Measurements from ENCODE around the gene MYL3. TPM values are rescaled to one million over a fixed set of nuclear protein-coding genes. Genes with fewer than 3 reads are reported as not detected.
"Not testable (repeated sequence)": the region's sequence is repeated elsewhere in the genome, so short reads cannot be mapped to it uniquely, and the experiment has no call there.

MYL3 gene
- polyA plus RNA-seq, 4 donors, result 21.8 to 29.0 (median 23.6) TPM

DNA sequence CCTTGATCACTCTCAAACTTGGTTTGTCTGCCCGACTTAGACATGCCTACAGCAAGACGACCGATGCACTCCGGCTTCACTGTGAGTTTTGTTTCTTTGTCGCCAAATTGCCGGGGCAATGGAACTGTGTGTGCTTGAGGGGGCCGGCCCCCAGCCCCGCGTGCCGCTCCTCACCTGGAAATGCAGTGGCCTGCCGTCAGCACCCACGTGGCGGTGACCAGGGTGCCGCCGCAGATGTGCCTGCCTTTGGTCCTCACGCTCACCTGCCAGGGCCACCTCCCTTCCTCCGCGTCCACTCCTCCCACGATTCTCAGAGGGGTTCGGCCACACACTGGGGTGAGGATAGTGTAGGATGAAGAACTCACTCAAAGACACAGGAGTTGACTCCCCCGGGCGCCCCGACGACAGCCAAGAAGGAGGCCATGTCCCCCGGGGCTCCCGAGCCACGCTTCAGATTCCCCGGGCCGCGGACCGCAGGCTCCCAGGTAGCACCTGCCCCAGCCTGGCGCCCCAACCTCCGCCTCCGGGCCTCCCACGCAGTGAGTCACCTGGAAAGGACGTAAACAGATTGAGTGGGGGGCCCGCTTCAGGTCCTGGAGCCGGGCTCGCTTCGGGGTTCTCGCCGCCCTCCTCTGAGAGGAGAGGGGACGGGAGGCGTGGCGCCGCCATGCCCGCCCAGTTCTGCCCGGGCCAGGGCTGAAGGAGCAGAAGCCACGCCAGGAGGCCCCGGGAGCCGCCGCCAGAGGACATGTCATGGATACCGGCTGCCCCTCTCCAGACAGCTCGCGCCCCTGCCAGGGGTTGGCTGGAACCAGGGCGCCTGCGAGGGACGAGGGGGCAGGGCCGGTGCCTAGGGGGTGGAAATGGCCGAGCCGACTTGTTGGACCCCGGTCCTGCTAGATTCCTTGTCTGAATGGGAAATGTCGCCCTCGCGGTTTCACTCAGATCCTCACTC, 29.6 kb downstream of the MYL3 start:
- no peak for DNase-seq (ENCODE audit: low read depth in 4 of 4, low spot score in 3 of 4)

- no peak for DNase-seq (ENCODE audit: low read depth in 4 of 4, low spot score in 3 of 4)
Measured at GRCh38 chr3:46831841-46832240, 31.4 kb downstream of the MYL3 start.

GRCh38 chr3:46831316-46831715, 31.9 kb downstream of the MYL3 start:
- DNase-seq (ENCODE audit: low read depth in 4 of 4, low spot score in 3 of 4), result no peak

DNA sequence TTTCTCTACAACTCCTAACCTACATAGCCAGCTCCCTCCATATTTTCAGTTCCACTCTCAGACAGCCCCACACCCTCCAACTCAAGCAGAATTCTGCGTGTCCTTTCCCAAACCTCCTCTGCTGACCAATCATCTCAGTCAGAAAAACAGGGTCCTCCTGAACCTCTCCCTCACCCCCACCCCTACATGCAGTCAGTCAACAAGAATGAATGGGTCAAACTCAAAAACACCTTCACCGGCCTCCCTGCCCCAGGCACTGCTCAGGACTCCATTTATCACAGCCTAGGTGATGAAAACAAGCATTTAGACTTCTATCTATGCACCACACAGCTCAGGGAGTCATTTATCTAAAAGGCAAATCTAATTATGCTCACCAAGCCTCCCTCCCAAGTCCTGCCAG, 32.4 kb downstream of the MYL3 start:
- no peak for DNase-seq (ENCODE audit: low read depth in 4 of 4, low spot score in 3 of 4)

GRCh38 chr3:46829699-46830208, 33.5 kb downstream of the MYL3 start:
- no peak for DNase-seq (ENCODE audit: low read depth in 4 of 4, low spot score in 3 of 4)

GRCh38 chr3:46825450-46825849, 37.8 kb downstream of the MYL3 start:
- DNase-seq (ENCODE audit: low read depth in 4 of 4, low spot score in 3 of 4), result no peak

DNA sequence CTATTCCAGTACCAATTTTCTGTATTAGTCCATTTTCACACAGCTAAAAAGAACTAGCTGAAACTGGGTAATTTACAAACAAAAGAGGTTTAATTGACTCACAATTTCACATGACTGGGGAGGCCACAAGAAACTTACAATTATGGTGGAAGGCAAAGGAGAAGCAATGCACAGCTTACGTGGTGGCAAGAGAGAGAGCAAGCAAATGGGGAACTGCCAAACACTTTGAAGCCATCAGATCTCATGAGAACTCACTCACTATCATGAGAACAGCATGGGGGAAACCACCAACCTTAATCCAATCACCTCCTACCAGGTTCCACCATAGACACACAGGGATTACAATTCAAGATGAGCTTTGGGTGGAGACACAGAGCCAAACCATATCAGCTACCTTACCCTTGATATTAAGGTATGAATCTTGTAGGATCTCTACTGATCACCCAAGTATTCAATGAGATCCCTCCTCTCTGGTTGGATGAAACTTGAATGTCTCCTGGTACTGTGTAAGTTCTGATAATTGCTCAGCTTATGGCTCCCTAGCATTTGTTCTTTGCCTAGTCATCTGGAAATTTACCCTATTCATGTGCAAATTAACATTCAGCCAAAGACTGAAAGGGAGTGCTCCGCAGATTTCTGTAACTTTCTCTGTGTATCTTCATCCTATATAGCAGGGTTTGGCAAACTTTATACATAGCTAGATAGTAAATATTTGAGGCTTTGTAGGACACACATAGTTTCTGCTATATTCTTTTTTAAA, 38.9 kb downstream of the MYL3 start:
- DNase-seq (ENCODE audit: low read depth in 4 of 4, low spot score in 3 of 4), result no peak

DNA sequence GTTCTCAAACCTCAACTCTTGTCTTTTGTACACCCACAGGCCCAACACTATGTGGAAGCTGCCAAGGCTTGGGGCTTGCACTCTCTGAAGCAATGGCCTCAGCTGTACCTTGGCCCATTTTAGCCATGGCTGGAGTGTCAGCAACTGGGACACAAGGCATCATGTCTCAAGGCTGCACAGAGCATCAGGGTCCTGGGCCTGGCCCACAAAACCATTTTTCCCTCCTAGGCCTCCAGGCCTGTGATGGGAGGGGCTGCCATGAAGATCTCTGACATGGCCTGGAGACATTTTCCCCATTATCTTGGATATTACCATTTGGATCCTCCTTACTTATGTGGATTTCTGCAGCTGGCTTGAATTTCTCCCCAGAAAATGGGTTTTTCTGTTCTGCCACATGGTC, 39.9 kb downstream of the MYL3 start:
- not testable (repeated sequence) for DNase-seq (ENCODE audit: low read depth in 4 of 4, low spot score in 3 of 4)

GRCh38 chr3:46821553-46821952, 41.7 kb downstream of the MYL3 start:
- no peak for DNase-seq (ENCODE audit: low read depth in 4 of 4, low spot score in 3 of 4)

- DNase-seq (ENCODE audit: low read depth in 4 of 4, low spot score in 3 of 4), result no peak
Measured at GRCh38 chr3:46820852-46821251, 42.4 kb downstream of the MYL3 start.

DNA sequence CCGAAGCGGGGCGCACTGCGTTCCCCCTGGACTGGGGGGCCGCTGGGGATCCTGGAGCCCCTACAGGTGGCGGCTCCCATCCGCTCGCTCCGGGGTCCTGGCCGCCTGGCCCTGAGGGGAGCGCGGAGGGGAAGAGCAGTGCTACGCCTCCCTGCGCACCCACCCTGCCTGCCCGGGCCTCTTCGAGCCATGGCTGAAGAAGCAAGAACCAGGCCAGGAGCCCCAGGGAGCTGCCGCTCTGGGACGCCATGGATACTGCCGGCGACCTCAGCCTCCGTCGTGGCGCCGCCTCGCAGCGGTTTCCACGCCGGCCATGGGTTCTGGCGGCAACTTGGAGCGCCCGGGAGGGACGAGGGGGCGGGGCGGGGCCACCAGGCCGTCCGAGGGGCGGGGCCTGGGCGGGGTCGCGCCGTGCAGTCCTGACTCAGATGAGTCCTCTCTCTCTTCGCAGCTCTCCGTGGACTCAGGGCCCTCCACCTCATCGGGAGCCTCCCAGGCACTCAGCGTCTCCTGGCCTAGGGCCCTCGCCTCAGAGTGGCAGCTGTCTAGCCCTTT, 50.9 kb downstream of the MYL3 start:
- peak in 3 of 4 donors; percentile 39 to 52 (median 43) for DNase-seq (ENCODE audit: low read depth in 4 of 4, low spot score in 3 of 4)

DNA sequence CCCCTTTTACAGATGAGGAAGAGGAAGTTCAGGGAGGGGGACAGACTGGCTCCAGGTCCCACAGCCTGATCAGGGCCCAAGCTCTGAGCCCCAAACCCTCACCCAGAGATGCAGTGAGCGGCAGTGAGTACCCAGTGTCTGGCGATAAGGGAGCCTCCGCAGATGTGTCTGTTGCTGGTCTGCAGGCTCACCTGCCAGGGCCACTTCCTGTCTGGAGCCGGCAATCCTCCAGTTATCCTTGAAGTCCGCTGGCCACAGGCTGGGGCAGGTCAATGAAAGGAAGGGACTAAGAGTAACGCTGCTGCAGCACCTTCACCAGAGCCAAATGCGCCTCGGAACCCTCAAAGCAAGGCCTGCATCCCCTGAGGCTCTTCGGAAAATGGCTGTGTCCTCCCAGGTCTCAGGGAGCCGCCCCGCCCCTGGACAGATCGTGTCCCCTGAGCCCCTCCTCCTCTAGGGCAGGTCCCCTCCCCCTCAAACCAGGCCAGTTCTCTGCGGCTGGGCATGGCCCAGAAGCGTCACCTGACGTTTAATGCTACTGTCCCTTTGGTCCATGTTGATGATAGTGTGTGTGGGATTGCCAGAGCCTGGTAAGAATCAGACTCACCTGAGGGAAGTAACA, 51.5 kb downstream of the MYL3 start:
- DNase-seq (ENCODE audit: low read depth in 4 of 4, low spot score in 3 of 4), result peak in 2 of 4 donors; percentile 10 to 15

DNA sequence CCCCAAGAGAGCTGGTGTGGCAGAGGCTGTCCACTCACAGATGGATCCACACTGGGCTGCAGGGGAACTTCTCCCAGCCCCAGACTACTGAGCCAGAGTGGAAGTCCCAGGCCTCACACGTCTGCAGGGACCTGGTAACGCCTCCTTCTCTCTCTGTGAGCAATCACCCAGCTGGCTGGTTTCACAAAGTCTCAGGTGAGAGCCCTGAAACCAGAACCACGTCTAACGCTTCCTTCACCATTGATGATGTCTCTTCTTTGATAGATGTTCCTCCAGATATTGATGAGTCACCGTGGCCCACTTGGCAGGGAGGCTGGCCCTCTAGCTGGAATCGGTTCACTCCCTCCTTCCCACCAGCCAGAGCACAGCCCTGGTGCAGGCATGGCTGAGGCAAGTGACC, 54.5 kb downstream of the MYL3 start:
- not testable (repeated sequence) for DNase-seq (ENCODE audit: low read depth in 4 of 4, low spot score in 3 of 4)

Other genes with a start within 250 kb of the MYL3 start
- gene ALS2CL, start 169.8 kb downstream of the MYL3 start, polyA plus RNA-seq (ENCODE audit: insufficient read length in 4 of 4), result 10 to 100 TPM in 3 of 4 donors, 1 to 10 TPM in 1; 9.0 to 16.5 (median 11.7) TPM
- gene TMIE, start 162.1 kb downstream of the MYL3 start, polyA plus RNA-seq (ENCODE audit: insufficient read length in 4 of 4), result 1 to 10 TPM; 1.1 to 1.3 (median 1.3) TPM
- gene PRSS50, start 145.6 kb downstream of the MYL3 start, polyA plus RNA-seq (ENCODE audit: insufficient read length in 4 of 4), result 1 to 10 TPM; 1.8 to 3.2 (median 2.3) TPM
- gene PTH1R, start 14.3 kb upstream of the MYL3 start, polyA plus RNA-seq (ENCODE audit: insufficient read length in 4 of 4), result 100 to 1,000 TPM; 157 to 260 (median 188) TPM
- gene CCDC12, start 113.3 kb upstream of the MYL3 start, polyA plus RNA-seq (ENCODE audit: insufficient read length in 4 of 4), result 10 to 100 TPM; 45.9 to 60.6 (median 51.2) TPM
- 10 to 100 TPM; 29.9 to 51.7 (median 38.3) TPM for gene NBEAL2, start 116.2 kb upstream of the MYL3 start, polyA plus RNA-seq (ENCODE audit: insufficient read length in 4 of 4)